ENCODE results near the gene PTTG1IP.

- TF ChIP-seq POLR2A (IDR thresholded peaks at IDR 0.05) (no peak), CTCF (IDR thresholded peaks at IDR 0.05) (no peak)
Measured at GRCh38 chr21:44905728-44906090, 32.2 kb upstream of the PTTG1IP start.
